ENCODE data around the gene TENM3.

DNA sequence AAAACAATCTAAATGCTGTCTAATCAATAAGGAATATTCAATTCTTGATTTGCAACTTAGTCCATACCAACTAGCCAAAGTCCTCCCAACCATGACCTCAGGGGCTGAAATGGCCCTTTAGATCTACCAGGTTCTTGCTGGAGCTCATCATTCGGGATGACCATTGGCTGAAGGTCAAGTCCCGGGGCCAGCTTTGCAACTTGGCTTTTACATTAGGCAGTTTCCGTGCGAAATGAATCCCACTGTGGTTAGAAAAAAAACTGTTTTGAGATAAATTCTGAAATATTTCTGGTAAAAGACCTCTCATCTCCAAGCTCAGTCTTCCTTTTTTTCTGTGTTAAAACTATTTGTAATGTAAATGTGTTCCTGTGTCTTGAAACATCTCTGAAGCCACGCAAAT lies 178.6 kb downstream of the TENM3 start:
- TF ChIP-seq, protein P1, sequence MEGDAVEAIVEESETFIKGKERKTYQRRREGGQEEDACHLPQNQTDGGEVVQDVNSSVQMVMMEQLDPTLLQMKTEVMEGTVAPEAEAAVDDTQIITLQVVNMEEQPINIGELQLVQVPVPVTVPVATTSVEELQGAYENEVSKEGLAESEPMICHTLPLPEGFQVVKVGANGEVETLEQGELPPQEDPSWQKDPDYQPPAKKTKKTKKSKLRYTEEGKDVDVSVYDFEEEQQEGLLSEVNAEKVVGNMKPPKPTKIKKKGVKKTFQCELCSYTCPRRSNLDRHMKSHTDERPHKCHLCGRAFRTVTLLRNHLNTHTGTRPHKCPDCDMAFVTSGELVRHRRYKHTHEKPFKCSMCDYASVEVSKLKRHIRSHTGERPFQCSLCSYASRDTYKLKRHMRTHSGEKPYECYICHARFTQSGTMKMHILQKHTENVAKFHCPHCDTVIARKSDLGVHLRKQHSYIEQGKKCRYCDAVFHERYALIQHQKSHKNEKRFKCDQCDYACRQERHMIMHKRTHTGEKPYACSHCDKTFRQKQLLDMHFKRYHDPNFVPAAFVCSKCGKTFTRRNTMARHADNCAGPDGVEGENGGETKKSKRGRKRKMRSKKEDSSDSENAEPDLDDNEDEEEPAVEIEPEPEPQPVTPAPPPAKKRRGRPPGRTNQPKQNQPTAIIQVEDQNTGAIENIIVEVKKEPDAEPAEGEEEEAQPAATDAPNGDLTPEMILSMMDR (IDR thresholded peaks at IDR 0.05), result no peak
- no peak for TF ChIP-seq POLR2A (IDR thresholded peaks at IDR 0.05)

Measured in Peyer's patch (tissue), 4 donors.